Measurements from ENCODE around the gene MRPS10.

DNA sequence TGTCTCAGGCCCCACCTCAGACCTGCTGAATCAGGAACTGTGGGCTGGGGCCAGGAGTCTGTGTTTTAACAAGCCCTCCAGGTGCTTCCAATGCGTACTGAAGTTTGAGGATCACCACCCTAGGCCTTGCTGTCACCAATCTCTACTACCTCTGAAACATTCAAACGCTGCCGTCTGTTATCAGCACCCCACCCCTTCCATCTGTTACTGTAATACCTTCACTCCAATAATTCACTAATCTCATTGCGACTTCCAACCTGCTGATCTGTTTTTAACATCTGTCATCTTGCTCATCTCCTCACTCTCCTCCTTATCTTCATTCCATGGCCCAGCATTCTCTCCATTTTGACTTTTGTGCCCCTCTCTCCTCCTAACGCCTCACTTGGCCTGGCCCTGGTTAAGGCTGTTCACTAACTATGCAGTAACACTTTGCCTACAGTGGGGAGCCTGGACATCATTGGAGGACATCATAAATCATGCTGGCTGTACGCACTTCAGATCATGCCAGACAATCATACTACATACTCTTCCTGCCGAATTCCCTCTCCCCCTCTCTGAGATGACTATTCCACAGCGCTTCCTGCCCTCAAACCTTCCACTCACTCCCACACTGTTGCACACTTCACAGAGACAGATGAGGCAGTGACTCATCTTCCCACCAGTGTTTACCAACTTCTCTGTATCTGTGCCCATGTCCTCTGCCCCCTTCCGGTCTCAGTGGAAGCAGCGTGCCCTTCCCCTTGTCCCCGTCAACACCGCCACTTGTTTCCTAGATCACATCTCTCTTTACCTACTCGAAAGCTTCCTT lies 19.9 kb downstream of the MRPS10 start:
- TF ChIP-seq POLR2A (IDR thresholded peaks at IDR 0.05; ENCODE audit: low read depth, low read length) (no peak), POLR2AphosphoS5 (IDR thresholded peaks at IDR 0.05; ENCODE audit: low read depth, low read length) (no peak)
